Globus pallidus (tissue), 1 donor: ENCODE data around the gene PIP5K1A.
"Not testable (repeated sequence)": the region's sequence is repeated elsewhere in the genome, so short reads cannot be mapped to it uniquely, and the experiment has no call there.

Experiments
- DNase-seq: peaks from one replicate; pipeline ENCODE4 v3.0.0-alpha.2; 2015; ENCODE audit warnings: low spot score

The PIP5K1A gene

DNA sequence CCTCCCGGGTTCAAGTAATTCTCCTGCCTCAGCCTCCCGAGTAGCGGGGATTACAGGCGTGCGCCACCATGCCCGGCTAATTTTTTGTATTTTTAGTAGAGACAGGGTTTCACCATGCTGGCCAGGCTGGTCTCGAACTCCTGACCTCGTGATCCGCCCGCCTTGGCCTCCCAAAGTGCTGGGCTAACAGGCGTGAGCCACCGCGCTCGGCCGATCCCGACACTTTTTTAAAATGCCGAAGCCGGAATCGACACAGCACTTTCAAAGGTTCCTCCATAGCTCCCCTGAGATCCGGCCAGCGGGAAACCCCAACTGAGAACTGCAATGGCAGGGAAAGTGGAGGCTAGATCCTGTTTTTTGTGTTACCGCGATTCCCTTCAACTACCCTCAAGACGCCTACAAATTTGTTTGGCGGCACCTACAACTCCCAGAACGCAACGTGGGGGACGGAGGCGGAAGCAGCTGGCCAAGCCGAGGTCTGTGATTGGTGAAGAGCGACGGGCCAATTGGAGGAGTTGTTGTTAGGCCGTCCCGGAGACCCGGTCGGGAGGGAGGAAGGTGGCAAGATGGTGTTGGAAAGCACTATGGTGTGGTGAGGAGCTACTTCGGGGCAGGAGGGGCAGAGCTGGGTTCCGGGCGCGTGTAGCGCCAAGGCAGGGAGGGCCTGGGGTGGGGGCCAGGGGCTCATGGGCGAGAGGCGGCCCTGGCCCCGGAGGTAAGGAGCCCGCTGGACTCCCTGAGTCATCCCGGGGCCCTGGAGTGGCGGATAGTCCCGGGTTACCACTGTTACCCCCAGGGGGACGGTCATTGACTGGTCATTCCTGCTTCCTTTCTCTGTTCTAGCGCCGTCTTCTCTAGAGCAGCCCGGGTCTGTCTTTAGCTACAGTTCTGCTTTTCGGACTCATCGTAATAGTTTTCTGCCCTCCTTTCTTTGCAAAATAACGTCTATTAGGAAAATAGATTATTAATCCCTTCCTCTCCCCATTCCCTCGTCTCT, 56.2 kb downstream of the PIP5K1A start, which contains the start of gene PSMD4:
Gene PSMD4 (plus strand): TSS at position 518 of the 997 bp plus-strand sequence. CDS start 49 bp downstream, at position 567.
- peak; percentile 96 for DNase-seq

DNA sequence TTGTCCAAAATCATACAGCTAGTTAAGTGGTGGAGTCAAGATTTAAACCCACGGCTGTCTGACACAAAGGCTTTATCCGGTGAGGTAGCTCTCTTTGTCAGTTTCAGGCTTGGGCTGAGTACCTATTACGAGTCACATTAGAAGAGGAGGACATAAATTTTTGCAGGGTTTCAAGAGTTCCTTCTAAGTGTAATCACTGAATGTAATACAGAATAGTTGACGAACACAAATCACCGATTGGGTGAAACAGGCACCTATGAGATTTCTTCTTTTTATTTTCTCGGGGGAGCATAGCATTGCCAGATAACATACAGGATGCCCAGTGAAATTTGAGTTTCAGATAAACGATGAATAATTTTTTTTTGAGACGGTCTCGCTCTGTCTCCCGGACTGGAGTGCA, 57.0 kb downstream of the PIP5K1A start:
- no peak for DNase-seq

DNA sequence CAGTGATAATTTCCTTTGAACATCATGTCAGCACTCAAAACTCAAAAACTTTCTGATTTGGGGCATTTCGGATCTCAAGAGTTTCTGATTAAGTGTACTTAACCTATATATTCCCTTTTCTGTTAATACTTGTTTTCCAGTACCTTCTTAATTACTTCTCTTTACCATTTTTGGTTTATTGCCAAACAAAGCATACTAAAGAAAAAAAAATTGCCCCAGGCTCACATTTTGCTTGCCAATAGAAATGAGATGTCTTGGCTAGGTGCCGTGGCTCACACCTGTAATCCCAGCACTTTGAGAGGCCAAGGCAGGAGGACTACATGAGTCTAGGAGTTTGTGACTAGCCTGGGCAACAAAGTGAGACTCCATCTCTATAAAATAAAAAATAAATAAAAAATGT, 61.0 kb downstream of the PIP5K1A start:
- no peak for DNase-seq

DNA sequence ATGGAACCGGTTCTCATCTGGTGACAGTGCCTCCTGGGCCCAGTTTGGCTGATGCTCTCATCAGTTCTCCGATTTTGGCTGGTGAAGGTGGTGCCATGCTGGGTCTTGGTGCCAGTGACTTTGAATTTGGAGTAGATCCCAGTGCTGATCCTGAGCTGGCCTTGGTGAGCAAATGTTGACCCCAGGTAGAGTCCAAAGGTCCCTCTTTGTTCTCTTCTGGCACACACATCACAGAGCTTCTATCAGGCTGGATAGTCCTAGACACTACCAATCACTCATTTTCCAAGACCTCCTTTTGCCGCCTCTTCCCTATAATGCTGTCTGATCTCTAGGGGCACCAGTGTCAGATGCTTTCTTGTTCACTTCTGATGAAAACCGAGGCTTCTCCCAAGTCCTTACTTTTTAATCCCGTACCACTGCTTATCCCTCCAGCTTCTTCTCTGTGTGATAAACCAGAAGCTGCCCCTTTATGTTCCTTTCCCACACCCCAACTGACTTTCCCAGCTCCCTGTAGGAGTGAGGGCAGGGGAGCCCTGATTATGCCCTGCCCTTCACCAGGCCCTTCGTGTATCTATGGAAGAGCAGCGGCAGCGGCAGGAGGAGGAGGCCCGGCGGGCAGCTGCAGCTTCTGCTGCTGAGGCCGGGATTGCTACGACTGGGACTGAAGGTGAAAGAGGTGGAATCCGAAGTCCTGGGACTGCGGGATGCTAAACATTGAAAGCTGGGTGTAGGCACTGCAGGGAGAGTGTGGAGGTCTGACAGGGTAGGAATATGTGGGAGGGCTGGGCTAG, 67.3 kb downstream of the PIP5K1A start:
- DNase-seq = no peak

DNA sequence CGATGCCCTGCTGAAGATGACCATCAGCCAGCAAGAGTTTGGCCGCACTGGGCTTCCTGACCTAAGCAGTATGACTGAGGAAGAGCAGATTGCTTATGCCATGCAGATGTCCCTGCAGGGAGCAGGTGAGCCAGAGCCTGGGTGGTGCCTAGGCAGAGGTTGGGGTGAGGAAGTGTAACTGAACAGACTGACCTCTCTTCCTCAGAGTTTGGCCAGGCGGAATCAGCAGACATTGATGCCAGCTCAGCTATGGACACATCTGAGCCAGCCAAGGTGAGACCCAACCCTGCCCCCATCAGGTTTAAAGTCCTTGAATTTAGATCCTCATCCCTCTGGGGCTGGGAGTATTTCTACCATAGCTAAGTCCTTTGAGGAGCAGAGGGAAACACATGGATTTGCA, 68.0 kb downstream of the PIP5K1A start:
- no peak for DNase-seq

DNA sequence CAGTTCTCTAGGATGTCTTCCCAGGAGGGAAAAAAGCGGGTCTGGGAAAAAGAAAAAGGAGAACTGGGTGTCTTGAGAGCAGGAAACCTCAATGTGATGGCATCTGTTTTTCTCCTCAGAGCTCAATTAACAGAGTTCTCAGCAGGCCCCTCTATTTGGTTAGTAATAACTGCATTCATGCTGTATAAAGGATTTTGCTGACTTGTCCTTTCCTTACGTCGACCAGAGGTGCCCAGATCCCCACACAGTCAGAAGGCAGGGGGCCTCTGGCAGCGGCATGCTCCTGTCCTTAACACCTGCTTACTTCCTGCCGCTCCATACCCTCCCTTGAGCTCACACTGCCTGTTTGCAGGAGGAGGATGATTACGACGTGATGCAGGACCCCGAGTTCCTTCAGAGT, 68.5 kb downstream of the PIP5K1A start:
- no peak for DNase-seq

DNA sequence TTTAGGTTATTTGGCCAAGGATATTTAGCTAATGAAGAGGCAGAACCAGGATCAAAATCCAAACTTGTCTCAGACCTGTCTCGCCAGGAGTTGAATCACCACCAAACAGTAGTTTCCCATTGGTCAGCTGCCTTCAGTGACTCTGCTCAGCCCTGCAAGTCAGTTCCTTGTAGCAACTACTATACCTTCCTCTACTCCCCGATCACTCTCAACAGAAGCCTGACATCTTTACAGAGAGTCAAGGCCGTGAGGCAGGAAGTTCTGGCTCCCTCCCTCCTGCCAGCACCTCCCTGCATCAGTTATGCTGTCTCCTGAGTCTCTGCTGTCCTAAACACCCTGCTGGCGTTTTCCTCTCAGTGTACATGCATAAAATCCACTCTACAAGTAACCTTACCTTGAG, 69.4 kb downstream of the PIP5K1A start:
- no peak for DNase-seq

DNA sequence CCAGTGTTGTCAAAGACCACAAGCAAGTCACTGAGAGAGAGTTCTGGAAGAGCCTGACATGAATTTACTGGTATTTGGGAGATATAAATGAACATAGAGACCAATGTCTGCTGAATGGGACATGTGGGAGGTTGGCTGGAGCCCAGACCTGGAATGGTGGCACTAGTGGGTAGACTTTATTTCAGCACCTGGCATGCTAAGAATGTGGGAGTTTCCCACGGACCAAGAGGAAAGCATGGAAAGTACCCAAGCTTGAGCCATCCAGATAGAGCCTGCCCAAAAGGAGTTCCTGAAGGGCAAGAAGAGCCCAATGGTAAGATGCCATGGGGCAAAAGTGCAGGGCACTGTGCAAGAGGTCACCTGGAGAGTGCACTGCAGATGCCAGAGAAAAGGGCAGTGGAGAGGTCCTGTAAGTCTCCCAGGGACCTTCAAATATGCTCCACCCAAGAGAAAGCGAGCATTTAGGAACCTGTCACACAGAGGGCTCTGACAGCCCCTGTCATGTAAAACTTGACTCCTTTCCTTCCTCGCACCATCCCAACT, 75.6 kb downstream of the PIP5K1A start:
- DNase-seq = no peak

DNA sequence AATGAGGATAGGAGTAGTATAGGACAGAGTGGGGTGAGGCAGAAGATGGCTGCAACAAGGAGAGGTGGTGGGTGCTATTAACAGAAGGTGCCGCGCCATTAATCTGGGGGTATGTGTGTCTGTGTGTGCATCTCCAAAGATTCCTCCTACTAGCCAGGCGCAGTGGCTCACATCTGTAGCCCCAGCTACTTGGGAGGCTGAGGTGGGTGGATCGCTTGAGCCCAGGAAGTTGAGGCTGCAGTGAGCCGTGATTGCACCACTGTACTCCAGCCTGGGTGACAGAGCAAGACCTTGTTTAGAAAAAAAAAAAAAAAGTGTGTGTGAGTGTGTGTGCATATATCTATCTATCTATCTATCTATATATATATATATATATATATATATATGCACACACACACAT, 77.0 kb downstream of the PIP5K1A start:
- not testable (repeated sequence) for DNase-seq

DNA sequence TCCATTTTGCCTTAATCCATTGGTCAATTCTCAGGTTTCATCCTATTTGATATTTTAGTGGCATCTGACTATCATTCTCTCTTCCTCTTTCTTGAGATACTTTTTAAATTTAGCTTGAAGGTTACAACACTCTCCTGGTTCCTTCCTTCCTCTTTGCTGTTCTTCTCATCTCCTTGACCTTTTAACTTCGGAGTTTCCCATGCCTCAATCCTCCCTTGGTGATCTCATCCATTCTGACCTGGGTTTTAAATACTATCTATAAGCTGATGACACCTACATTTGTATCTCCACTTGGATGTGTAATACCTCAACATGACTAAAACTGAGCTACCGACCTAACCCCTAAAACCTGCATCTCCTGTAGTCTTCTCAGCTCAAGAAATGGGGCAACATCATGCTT, 78.9 kb downstream of the PIP5K1A start:
- no peak for DNase-seq

DNA sequence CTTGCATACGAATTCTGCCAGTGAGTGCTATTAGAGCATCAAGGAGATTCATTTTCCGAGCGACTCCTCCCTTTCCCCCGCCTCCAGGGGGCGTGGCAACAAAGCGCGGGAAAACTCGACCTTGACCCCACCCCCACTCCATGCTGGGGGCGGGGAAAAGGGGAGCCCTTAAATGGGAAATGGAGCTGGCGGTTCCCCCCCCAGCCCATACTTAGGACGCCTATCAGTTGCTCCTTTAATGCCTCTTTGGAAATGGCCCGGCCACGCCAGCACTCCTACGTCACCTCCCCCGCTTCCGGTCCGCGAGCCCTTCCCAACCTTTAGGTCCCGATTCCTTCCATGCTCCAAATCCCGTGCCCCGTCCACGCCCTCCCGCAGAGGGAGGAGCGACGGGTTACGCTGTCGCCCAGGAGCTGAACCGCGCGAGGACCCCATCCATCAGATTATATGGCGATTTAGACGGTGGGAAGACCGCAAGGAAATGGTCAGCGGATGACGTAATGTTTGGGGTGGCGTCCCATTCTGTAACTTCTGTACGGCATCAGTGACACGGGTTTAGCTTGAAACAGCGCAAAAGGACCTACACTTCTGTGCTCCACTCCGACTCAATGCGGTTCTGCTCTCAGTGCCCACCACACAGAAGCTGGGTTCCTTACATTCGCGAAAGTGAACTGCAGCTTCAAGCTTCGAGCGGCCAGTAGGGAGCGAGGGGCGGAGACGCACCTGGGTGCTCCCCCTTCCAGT, 83.0 kb downstream of the PIP5K1A start:
- DNase-seq = peak; percentile 97

DNA sequence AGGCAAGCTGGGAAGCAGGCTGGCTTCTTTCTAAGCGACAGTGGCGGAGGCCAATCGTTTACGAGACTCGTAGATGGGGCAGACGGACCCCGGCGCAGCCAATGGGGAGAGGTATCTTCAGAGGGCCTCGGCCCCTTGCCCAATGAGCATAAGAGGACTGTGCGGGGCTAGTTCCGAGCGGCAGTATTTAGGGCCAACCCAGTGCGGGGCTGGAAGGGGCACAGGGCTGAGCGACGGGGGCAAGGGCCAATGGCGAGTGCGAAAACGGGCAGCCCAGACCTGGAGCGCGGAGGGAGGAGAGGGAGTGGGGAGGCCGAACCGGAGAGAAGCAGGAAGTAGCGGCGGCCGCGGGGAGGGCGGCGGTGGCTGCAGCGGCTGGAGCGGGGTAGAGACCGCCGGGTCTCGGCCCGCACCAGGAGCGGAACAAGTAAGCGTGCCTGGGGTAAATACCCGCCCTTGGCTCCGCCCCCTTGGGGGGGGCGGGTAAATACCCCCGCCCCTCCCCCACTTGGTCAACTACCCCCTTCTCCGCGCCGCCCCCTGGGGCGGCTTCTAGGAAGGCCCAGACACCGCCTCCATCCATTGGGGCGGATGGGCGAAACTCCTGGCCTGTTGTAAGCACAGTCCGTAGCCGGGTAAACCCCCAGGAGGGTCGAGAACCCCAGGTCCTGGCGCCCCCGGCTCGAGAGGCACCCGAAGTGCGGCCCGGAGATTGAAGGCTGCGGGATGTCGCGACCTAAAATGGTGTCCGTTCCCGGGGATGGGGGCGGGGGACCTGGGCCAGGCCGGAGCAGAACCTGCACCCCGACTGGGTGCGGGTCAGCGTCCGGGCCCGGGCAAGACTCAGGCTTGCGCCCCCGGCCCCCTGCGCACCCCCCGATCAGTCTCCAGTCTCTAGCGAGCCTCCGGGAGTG, 83.9 kb downstream of the PIP5K1A start, which contains the start of gene ZNF687:
Gene ZNF687 (plus strand): TSS at position 331 of the 914 bp plus-strand sequence. CDS start 3,993 bp downstream, outside the sequence.
- peak; percentile 100 for DNase-seq

DNA sequence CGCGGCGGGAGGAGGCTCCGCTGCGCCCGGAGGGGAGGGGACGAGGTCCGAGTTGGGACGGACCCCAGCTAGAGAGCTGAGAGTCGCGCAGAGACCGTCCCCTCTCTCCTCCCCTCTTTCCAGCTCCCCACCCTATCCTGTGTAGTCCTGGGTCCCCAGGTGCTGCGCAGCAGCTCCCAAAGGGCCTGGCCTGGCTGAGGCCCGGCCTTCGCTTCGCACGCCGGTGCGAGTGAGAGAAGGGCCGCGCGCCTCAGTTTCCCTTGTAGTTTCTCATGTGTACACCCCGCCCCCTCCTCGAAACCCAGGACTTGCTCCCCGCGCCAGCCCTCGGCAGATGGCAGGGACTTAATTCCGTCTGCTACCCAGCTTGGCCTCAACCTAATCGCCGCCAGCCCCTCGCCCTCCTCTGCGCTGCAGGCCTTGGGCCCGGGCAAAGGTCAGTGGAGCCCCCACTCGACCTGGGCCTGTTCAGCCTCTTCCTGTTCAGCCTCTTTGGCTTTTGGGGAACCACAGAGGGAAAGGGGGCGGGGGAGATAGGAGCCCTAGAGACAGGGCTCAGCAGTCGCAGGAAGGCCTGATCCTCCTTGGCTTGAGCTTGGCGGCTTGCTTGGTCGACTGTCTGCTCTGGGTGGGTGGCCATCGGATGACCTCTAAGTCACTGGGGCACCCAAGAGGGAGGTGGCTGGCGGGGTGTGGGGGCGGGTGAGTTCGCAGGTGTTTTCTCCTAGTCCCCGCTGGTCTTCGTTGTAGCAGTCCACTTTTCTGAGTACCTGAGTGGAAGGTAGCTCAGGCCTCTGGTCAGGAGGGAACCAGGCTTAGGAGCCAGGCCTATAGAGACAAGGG, 84.8 kb downstream of the PIP5K1A start:
- peak; percentile 42 for DNase-seq

DNA sequence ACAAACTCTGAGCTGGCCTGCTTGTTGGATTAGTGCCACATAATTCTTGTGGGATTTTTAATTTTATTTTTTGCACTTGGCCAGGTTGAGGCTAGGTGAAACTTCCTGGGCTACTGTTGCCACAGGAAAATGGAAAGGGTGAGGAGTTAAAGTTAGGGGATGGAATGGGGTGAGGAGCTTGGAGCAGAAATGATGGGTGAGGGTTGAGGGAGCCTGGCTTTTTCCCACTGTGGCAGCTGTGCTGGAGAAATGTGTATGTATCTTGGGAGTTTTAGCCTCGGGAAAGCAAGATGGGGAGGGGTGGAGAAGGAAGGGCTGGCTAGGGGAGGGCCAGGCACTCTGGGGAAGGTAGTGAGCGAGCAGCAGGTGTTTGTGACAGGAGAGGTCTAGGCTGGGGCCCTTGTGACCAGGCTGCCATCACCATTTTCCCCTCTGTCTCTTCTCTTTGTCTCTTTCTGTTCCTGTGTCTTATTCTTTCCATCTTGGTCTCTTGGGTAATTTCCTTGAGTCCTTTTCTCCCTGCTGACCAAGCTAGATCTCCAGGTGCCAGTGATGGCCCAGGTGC, 85.7 kb downstream of the PIP5K1A start:
- DNase-seq = no peak

DNA sequence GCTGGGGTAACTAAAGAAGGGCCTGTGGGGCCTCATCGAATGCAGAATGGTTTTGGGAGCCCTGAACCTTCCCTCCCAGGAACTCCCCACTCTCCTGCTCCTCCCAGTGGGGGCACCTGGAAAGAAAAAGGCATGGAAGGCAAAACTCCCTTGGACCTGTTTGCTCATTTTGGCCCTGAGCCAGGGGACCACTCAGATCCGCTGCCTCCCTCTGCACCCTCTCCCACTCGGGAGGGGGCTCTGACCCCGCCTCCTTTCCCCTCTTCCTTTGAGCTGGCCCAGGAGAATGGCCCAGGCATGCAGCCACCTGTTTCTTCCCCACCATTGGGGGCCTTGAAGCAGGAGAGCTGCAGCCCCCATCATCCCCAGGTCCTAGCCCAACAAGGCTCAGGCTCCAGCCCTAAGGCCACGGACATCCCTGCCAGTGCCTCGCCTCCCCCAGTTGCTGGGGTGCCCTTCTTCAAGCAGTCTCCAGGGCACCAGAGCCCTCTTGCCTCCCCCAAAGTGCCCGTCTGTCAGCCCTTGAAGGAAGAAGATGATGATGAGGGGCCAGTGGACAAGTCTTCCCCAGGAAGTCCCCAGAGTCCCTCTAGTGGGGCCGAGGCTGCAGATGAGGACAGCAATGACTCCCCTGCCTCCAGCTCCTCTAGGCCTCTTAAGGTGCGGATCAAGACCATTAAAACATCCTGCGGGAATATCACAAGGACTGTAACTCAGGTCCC, 88.4 kb downstream of the PIP5K1A start:
- no peak for DNase-seq

DNA sequence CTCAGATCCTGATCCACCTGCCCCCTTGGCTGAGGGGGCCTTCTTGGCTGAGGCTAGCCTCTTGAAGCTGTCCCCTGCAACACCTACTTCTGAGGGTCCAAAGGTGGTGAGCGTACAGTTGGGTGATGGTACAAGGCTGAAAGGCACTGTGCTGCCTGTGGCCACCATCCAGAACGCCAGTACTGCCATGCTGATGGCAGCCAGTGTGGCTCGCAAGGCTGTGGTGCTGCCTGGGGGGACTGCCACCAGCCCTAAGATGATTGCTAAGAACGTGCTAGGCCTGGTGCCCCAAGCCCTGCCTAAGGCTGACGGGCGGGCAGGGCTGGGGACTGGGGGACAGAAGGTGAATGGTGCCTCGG, 89.0 kb downstream of the PIP5K1A start:
- DNase-seq = no peak

DNA sequence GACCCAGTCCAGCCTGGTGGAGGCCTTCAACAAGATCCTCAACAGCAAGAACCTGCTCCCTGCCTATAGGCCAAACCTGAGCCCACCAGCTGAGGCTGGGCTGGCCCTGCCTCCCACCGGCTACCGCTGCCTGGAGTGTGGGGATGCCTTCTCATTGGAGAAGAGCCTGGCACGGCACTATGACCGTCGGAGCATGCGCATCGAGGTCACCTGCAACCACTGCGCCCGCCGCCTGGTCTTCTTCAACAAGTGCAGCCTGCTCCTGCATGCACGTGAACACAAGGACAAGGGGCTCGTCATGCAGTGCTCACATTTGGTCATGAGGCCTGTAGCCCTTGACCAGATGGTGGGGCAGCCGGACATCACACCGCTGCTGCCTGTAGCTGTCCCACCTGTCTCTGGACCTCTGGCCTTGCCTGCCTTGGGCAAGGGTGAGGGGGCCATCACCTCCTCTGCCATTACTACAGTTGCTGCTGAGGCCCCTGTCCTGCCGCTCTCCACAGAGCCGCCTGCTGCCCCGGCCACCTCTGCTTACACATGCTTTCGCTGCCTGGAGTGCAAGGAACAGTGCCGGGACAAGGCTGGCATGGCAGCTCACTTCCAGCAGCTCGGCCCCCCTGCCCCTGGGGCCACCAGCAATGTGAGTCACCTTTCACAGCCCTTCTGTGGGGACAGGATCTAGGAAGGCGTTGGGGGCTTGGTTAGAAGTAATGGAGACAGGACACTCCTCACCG, 89.6 kb downstream of the PIP5K1A start:
- no peak for DNase-seq

DNA sequence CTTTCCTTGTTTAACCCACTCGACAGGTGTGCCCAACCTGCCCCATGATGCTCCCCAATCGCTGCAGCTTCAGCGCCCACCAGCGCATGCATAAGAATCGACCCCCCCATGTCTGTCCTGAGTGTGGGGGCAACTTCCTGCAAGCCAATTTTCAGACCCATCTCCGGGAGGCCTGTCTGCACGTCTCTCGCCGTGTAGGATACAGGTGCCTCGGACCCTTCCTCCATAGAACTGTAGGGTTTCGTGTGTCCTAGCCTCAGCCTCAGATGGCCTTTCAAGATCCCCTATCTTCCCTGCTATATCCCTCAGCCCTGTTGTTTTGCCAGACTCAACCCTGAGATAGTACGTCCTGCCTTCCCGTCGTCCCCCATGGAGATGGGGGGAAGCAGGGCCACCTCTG, 90.2 kb downstream of the PIP5K1A start:
- DNase-seq = no peak
